Measurements from ENCODE around the gene HLA-DQB2. TPM values are rescaled to one million over a fixed set of nuclear protein-coding genes. Genes with fewer than 3 reads are reported as not detected.

Gene HLA-DQB2
- polyA plus RNA-seq, 1 donor (not counting 4 experiments of a cell fraction or from before 2014, with no cell fraction given), result not detected

- Histone ChIP-seq H3K9ac (ENCODE audit: control insufficient read depth, extremely low read depth, insufficient read depth, low read length) (no peak overlapping the region), H3K9me1 (ENCODE audit: control insufficient read depth, extremely low read depth, insufficient read depth, low read length) (no peaks in the 10 kb centered on the region), H3K27ac (ENCODE audit: control insufficient read depth, insufficient read depth, low read length) (no peak overlapping the region), H3K9me3 (ENCODE audit: control insufficient read depth, low read depth, low read length) (no peaks in the 10 kb centered on the region), H3K27me3 (ENCODE audit: control insufficient read depth, extremely low read depth, insufficient read depth, low read length) (peaks cover 3% of the 10 kb centered on the region), H3K4me2 (ENCODE audit: control insufficient read depth, extremely low read depth, insufficient read depth, low read depth, low read length) (no peak overlapping the region), H2AFZ (ENCODE audit: control insufficient read depth, low read length) (no peak overlapping the region), H3K36me3 (ENCODE audit: control insufficient read depth in 2 of 2, extremely low read depth in 1 of 2, insufficient read depth in 2 of 2, low read length in 2 of 2) (no peaks in the 10 kb centered on the region), H3K4me1 (ENCODE audit: control insufficient read depth, extremely low read depth, insufficient read depth, low read length) (peaks cover 5% of the 10 kb centered on the region), H3K79me2 (ENCODE audit: control insufficient read depth, insufficient read depth, low read length) (no peaks in the 10 kb centered on the region), H3K4me3 (ENCODE audit: control insufficient read depth in 2 of 3, extremely low read depth in 1 of 3, insufficient read depth in 2 of 3, low read depth in 1 of 3, low read length in 3 of 3) (no peak overlapping the region), H4K20me1 (ENCODE audit: control insufficient read depth, extremely low read depth, insufficient read depth, low read length) (no peaks in the 10 kb centered on the region)
- DNase-seq (ENCODE audit: low read depth, low spot score) (no peak), FAIRE-seq (no peak)
- TF ChIP-seq EZH2 (IDR thresholded peaks at IDR 0.05; ENCODE audit: low read length), result no peak
- TF ChIP-seq CTCF (optimal IDR thresholded peaks at IDR 0.05 in 1 of 3, IDR thresholded peaks at IDR 0.05 in 1 of 3, conservative IDR thresholded peaks at IDR 0.05 in 1 of 3; ENCODE audit: extremely low read depth in 1 of 3, insufficient read depth in 2 of 3, low read length in 3 of 3), result no peak
- dilution Hi-C loops (cut with MboI; ENCODE audit: extremely low pct_ligation_motif_present, low sequenced_read_pairs), result no loop called here
Measured at GRCh38 chr6:32799740-32800139, 36.4 kb upstream of the HLA-DQB2 start.

GRCh38 chr6:32799168-32799567 is 35.8 kb upstream of the HLA-DQB2 start:
- Histone ChIP-seq H3K4me2 (ENCODE audit: control insufficient read depth, extremely low read depth, insufficient read depth, low read depth, low read length) (no peak overlapping the region), H3K27me3 (ENCODE audit: control insufficient read depth, extremely low read depth, insufficient read depth, low read length) (peaks cover 7% of the 10 kb centered on the region), H3K4me1 (ENCODE audit: control insufficient read depth, extremely low read depth, insufficient read depth, low read length) (peaks cover 5% of the 10 kb centered on the region), H4K20me1 (ENCODE audit: control insufficient read depth, extremely low read depth, insufficient read depth, low read length) (no peaks in the 10 kb centered on the region), H3K4me3 (ENCODE audit: control insufficient read depth in 2 of 3, extremely low read depth in 1 of 3, insufficient read depth in 2 of 3, low read depth in 1 of 3, low read length in 3 of 3) (no peak overlapping the region), H3K9me1 (ENCODE audit: control insufficient read depth, extremely low read depth, insufficient read depth, low read length) (no peaks in the 10 kb centered on the region), H3K9ac (ENCODE audit: control insufficient read depth, extremely low read depth, insufficient read depth, low read length) (no peak overlapping the region), H3K36me3 (ENCODE audit: control insufficient read depth in 2 of 2, extremely low read depth in 1 of 2, insufficient read depth in 2 of 2, low read length in 2 of 2) (no peaks in the 10 kb centered on the region), H3K27ac (ENCODE audit: control insufficient read depth, insufficient read depth, low read length) (no peak overlapping the region), H3K79me2 (ENCODE audit: control insufficient read depth, insufficient read depth, low read length) (no peaks in the 10 kb centered on the region), H3K9me3 (ENCODE audit: control insufficient read depth, low read depth, low read length) (no peaks in the 10 kb centered on the region), H2AFZ (ENCODE audit: control insufficient read depth, low read length) (no peak overlapping the region)
- DNase-seq (ENCODE audit: low read depth, low spot score) (no peak), FAIRE-seq (no peak)
- TF ChIP-seq CTCF (optimal IDR thresholded peaks at IDR 0.05 in 1 of 3, IDR thresholded peaks at IDR 0.05 in 1 of 3, conservative IDR thresholded peaks at IDR 0.05 in 1 of 3; ENCODE audit: extremely low read depth in 1 of 3, insufficient read depth in 2 of 3, low read length in 3 of 3), result no peak
- no peak for TF ChIP-seq EZH2 (IDR thresholded peaks at IDR 0.05; ENCODE audit: low read length)
- dilution Hi-C loops (cut with MboI; ENCODE audit: extremely low pct_ligation_motif_present, low sequenced_read_pairs), result no loop called here
